Measurements from ENCODE around the gene SLC26A9. TPM values are rescaled to one million over a fixed set of nuclear protein-coding genes. Genes with fewer than 3 reads are reported as not detected.

The SLC26A9 gene
- total and polyA plus RNA-seq, 2 donors (not counting 3 experiments of a cell fraction or from before 2014, with no cell fraction given) = 0.10 to 0.20 TPM

Other genes with a start within 250 kb of the SLC26A9 start
- 282 and 288 TPM in 2 replicates for gene NUCKS1, start 193.3 kb downstream of the SLC26A9 start, total RNA-seq
- gene NUCKS1, start 193.3 kb downstream of the SLC26A9 start, polyA plus RNA-seq = 40.2 and 53.7 TPM in 2 replicates
- gene RAB29, start 168.0 kb downstream of the SLC26A9 start, total RNA-seq = 18.8 and 23.0 TPM in 2 replicates
- 16.8 and 18.1 TPM in 2 replicates for gene RAB29, start 168.0 kb downstream of the SLC26A9 start, polyA plus RNA-seq
- gene SLC41A1, start 130.3 kb downstream of the SLC26A9 start, total RNA-seq = 21.7 and 23.6 TPM in 2 replicates
- gene SLC41A1, start 130.3 kb downstream of the SLC26A9 start, polyA plus RNA-seq = 22.0 and 23.6 TPM in 2 replicates
- gene PM20D1, start 93.3 kb downstream of the SLC26A9 start, total RNA-seq = not detected in 2 replicates
- 0.03 and 0.11 TPM in 2 replicates for gene PM20D1, start 93.3 kb downstream of the SLC26A9 start, polyA plus RNA-seq
- not detected in 2 replicates for gene RAB7B, start 59.9 kb upstream of the SLC26A9 start, total RNA-seq
- gene RAB7B, start 59.9 kb upstream of the SLC26A9 start, polyA plus RNA-seq = 0.15 and 0.51 TPM in 2 replicates
- gene CTSE, start 80.4 kb upstream of the SLC26A9 start, total RNA-seq = not detected in 2 replicates
- 0.11 and 0.17 TPM in 2 replicates for gene CTSE, start 80.4 kb upstream of the SLC26A9 start, polyA plus RNA-seq
- gene RHEX, start 109.7 kb upstream of the SLC26A9 start, total RNA-seq = not detected in 2 replicates
- gene RHEX, start 109.7 kb upstream of the SLC26A9 start, polyA plus RNA-seq = not detected in 2 replicates
- gene AVPR1B, start 173.9 kb upstream of the SLC26A9 start, total RNA-seq = not detected in 2 replicates
- not detected in 2 replicates for gene AVPR1B, start 173.9 kb upstream of the SLC26A9 start, polyA plus RNA-seq